SK-N-SH (cell line): ENCODE data around the gene TUT1. TPM values are rescaled to one million over a fixed set of nuclear protein-coding genes. Genes with fewer than 3 reads are reported as not detected.
"Not testable (repeated sequence)": the region's sequence is repeated elsewhere in the genome, so short reads cannot be mapped to it uniquely, and the experiment has no call there.

ENCODE experiments used
- CTCF ChIA-PET: fragments of 300-600, 350-600 bp; formaldehyde crosslinking; extraction: SDS; loops from one replicate; lab custom pipeline; 2021; lab: Yijun Ruan, JAX
- POLR2A ChIA-PET: fragments of 350-600 bp; sonication (Branson Sonifier 250); formaldehyde crosslinking; extraction: SDS; loops from one replicate; lab custom pipeline; 2020; ENCODE audit warnings: antibody characterized with exemption, inconsistent platforms; lab: Yijun Ruan, JAX
- DNase-seq: peaks from one replicate; pipeline ENCODE4 v3.0.0; 2012
- H2AFZ ChIP-seq: fragments of 200-600 bp; sonication (generic); 2 replicates; pipeline ENCODE4 v1.8.1; 2016; ENCODE audit warnings: antibody characterized with exemption, mild to moderate bottlenecking, low read depth
- H3F3A ChIP-seq: fragments of 200-600 bp; sonication (generic); replicated peaks from 2 replicates; pipeline ENCODE3; 2016; ENCODE audit warnings: antibody characterized with exemption, mild to moderate bottlenecking; ENCODE audit not compliant: insufficient read depth
- H3K27ac ChIP-seq, 2 experiments: fragments of 200-500 bp in 1 of 2; fragments of 200-600 bp in 1 of 2; sonication (Bioruptor generic) in 1 of 2; sonication (generic), shearing (Covaris generic) in 1 of 2; 2 replicates each; pipeline versions ENCODE4 v1.5.1 to v1.6.1; 2014 to 2016; ENCODE audit warnings: low read depth in 2 of 2, inconsistent platforms in 1 of 2, low read length in 1 of 2, mild to moderate bottlenecking in 1 of 2, mixed read lengths in 1 of 2
- H3K27me3 ChIP-seq: fragments of 200-600 bp; sonication (generic), shearing (Covaris generic); 2 replicates; pipeline ENCODE4 v1.6.1; 2016; ENCODE audit warnings: mixed run types; ENCODE audit not compliant: insufficient read depth
- H3K36me3 ChIP-seq, 2 experiments: fragments of 200-500 bp in 1 of 2; fragments of 200-600 bp in 1 of 2; sonication (Bioruptor generic) in 1 of 2; sonication (generic) in 1 of 2; replicated peaks in 1 of 2; 2 replicates each; pipeline versions ENCODE3 to v1.5.1; 2014 to 2016; ENCODE audit warnings: low read length in 1 of 2, mild to moderate bottlenecking in 1 of 2; ENCODE audit not compliant: insufficient read depth in 2 of 2, control insufficient read depth in 1 of 2
- H3K4me1 ChIP-seq, 2 experiments: fragments of 200-500 bp in 1 of 2; fragments of 200-600 bp in 1 of 2; sonication (Bioruptor generic) in 1 of 2; sonication (generic), shearing (Covaris generic) in 1 of 2; 2 replicates each; pipeline versions ENCODE4 v1.5.1 to v1.6.1; 2014 to 2016; ENCODE audit warnings: low read depth in 1 of 2, low read length in 1 of 2, mixed run types in 1 of 2; ENCODE audit not compliant: insufficient read depth in 2 of 2, control insufficient read depth in 1 of 2
- H3K4me2 ChIP-seq: fragments of 200-600 bp; sonication (generic), shearing (Covaris generic); 2 replicates; pipeline ENCODE4 v1.6.1; 2017; ENCODE audit warnings: mixed run types
- H3K4me3 ChIP-seq, 2 experiments: fragments of 200-500 bp in 1 of 2; fragments of 200-600 bp in 1 of 2; sonication (Bioruptor generic) in 1 of 2; sonication (generic), shearing (Covaris generic) in 1 of 2; 2 replicates each; pipeline versions ENCODE4 v1.5.1 to v1.8.1; 2014 to 2016; ENCODE audit warnings: low read depth in 2 of 2, inconsistent platforms in 1 of 2, low read length in 1 of 2, mild to moderate bottlenecking in 1 of 2, mixed read lengths in 1 of 2, moderate library complexity in 1 of 2
- H3K79me2 ChIP-seq: fragments of 200-600 bp; sonication (generic); 2 replicates; pipeline ENCODE4 v1.8.1; 2017; ENCODE audit warnings: mild to moderate bottlenecking; ENCODE audit not compliant: insufficient read depth
- H3K9ac ChIP-seq: fragments of 200-600 bp; sonication (generic); 2 replicates; pipeline ENCODE4 v1.6.1; 2017; ENCODE audit warnings: mixed run types
- H3K9me2 ChIP-seq: fragments of 200-600 bp; sonication (generic); 2 replicates; pipeline ENCODE4 v1.6.1; 2017; ENCODE audit warnings: mixed run types
- H3K9me3 ChIP-seq: fragments of 200-600 bp; sonication (generic); 2 replicates; pipeline ENCODE4 v1.6.1; 2017; ENCODE audit warnings: mixed run types, mild to moderate bottlenecking, moderate library complexity
- H4K20me1 ChIP-seq: fragments of 200-600 bp; sonication (generic); 2 replicates; pipeline ENCODE4 v1.6.1; 2017; ENCODE audit warnings: mild to moderate bottlenecking, mixed run types; ENCODE audit not compliant: insufficient read depth
- CTCF ChIP-seq: fragments of 200-600 bp; sonication (generic); IDR thresholded peaks from 2 replicates; pipeline ENCODE4 v1.6.1; 2017; ENCODE audit warnings: antibody characterized with exemption, mild to moderate bottlenecking, moderate library complexity
- SMC3 ChIP-seq: IDR thresholded peaks from 2 replicates; pipeline ENCODE4 v1.6.1; 2012; ENCODE audit warnings: low read depth, low read length, improper control_type of control experiment
- YY1 ChIP-seq: IDR thresholded peaks from 2 replicates; pipeline ENCODE4 v1.4.0; 2012; ENCODE audit warnings: low read depth, mild to moderate bottlenecking
- WGBS: methylation state at CpG from one replicate; pipeline ENCODE4 v1.1.6; 2017; ENCODE audit warnings: low lambda C conversion rate; 5-methylcytosine and 5-hydroxymethylcytosine counted together
- polyA plus RNA-seq, 3 experiments: library from polyadenylated mRNA; depleted of rRNA; stranded (reverse); fragments of >200 nt; gene quantifications; 2 replicates each; pipeline ENCODE4 v1.2.3, GENCODE V29; 2012

Gene TUT1
- polyA plus RNA-seq, 1 of the 3 experiments (the other 2 are of a cell fraction), result 27.3 TPM

DNA sequence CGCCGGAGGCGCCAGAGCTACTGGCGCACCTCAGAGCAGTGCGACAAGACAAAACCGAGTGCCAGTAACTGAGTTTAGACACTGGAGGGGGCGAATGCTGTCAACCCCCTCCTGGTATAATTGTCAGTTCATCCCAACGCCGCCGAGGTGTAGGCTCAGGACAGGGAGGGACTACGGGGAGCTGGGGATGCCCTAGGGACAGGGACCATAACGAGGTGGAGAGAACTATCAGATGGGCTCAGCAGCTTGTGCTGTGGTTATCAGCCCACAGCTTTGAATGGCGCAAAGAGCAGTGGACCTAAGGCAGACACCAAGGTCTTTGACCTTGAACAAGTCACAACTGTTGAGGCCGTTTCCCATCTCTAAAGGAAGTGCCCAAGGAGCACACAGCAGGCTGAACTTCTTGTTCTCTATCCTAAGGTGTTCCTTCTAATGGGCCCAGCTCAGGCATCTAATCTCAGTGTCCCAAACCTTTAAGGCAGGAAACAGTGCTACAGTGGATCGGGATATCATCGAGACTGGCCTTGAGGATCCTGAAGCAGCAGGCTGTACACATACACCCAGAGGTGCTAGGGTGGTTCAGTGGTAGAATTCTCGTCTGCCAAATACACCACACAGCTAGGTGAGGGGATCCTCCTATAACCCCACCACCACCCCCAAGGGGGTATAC is 958 bp upstream of the TUT1 start:
- H3K4me1 ChIP-seq, result peaks cover 13 to 17% of the 10 kb centered on the region in 2 experiments; a peak in 3 of 4 replicates
- H3K9me3 ChIP-seq, result no peaks in the 10 kb centered on the region
- peaks cover 40% of the 10 kb centered on the region for H3K79me2 ChIP-seq
- H3K9me2 ChIP-seq, result no peaks in the 10 kb centered on the region
- H3K36me3 ChIP-seq, result peaks cover 41 to 47% of the 10 kb centered on the region in 2 experiments
- TF ChIP-seq SMC3, result 0 out of 2 replicates have a peak, but pooled peaks have one; percentile 5
- no peak for TF ChIP-seq YY1
- H4K20me1 ChIP-seq, result no peaks in the 10 kb centered on the region
- peak overlapping the region; percentile 56; the same call in 1 of the 2 replicates for H3K9ac ChIP-seq
- H3F3A ChIP-seq, result peaks cover 46% of the 10 kb centered on the region
- POLR2A ChIA-PET, result interaction anchor here (0.5 to 2.8 kb wide), 37 partner anchors 10 to 248 kb away, joined by 3 to 59 read pairs (median 6); partner anchors contain the start of genes AHNAK, B3GAT3, C11orf98 and CSKMT
- H3K27me3 ChIP-seq, result no peaks in the 10 kb centered on the region
- 26% methylated on average over 17 of the region's 17 CpGs for WGBS
- peak overlapping the region; percentile 61 to 78 for H3K4me3 ChIP-seq
- H3K4me2 ChIP-seq, result peak overlapping the region; percentile 88
- CTCF ChIA-PET, result interaction anchor here (0.6 to 6.2 kb wide), 19 partner anchors 9 to 213 kb away, joined by 3 to 69 read pairs (median 4); partner anchors contain the start of genes B3GAT3, C11orf98, CSKMT and EML3
- H3K27ac ChIP-seq, result peak overlapping the region; percentile 80 to 94
- peak overlapping the region; percentile 52; the same call in 1 of the 2 replicates for H2AFZ ChIP-seq
- no peak for DNase-seq

- no peak overlapping the region for H3K9ac ChIP-seq
- H2AFZ ChIP-seq, result no peak overlapping the region
- no peaks in the 10 kb centered on the region for H4K20me1 ChIP-seq
- CTCF ChIA-PET, result interaction anchor here (0.9 to 1.8 kb wide), 6 partner anchors 15 to 194 kb away, joined by 3 to 7 read pairs (median 4); partner anchors contain the start of genes BSCL2 and GNG3
- H3K4me3 ChIP-seq, result no peak overlapping the region
- no peaks in the 10 kb centered on the region for H3K9me3 ChIP-seq
- peaks cover 26 to 30% of the 10 kb centered on the region in 2 experiments for H3K36me3 ChIP-seq
- no peaks in the 10 kb centered on the region for H3K27me3 ChIP-seq
- H3K79me2 ChIP-seq, result peaks cover 32% of the 10 kb centered on the region
- peaks cover 13 to 17% of the 10 kb centered on the region in 2 experiments; a peak in 3 of 4 replicates for H3K4me1 ChIP-seq
- 0 out of 2 replicates have a peak overlapping the region, but pooled peaks have one; percentile 81 for H3K4me2 ChIP-seq
- POLR2A ChIA-PET, result interaction anchor here (2.4 kb wide), 1 partner anchor 15 kb away, joined by 6 read pairs; the partner anchor contains the start of gene EEF1G
- no peak for DNase-seq
- WGBS, result 75% methylated on average over 18 of the region's 18 CpGs
- H3K27ac ChIP-seq, result no peak overlapping the region
- no peaks in the 10 kb centered on the region for H3K9me2 ChIP-seq
- H3F3A ChIP-seq, result peaks cover 28% of the 10 kb centered on the region
- TF ChIP-seq CTCF, result peak; percentile 54
- no peak for TF ChIP-seq SMC3
Observed at GRCh38 chr11:62588966-62589637, 2.2 kb downstream of the TUT1 start.

DNA sequence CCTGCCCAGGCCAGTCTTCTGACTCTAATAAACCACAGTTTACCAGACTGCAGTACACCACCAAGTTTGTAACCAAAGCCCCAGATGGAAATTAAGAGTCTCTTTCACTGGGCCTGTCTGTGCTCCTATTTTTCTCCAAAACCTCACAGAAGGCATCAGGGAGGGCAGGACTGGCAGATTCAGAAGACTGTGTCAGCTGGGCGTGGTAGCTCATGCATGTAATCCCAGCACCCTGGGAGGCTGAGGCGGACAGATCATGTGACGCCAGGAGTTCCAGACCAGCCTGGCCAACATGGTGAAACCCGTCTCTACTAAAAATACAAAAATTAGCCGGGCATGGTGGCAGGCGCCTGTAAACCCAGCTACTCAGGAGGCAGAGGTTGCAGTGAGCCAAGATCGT is 6.0 kb downstream of the TUT1 start:
- H2AFZ ChIP-seq, H3K9me3 ChIP-seq, H3K9ac ChIP-seq, H3K27ac ChIP-seq, H3K4me2 ChIP-seq, H4K20me1 ChIP-seq, DNase-seq, CTCF ChIA-PET, H3K9me2 ChIP-seq, H3K27me3 ChIP-seq, H3K4me1 ChIP-seq, H3F3A ChIP-seq, H3K4me3 ChIP-seq: not testable (repeated sequence)
- peaks cover 33 to 41% of the 10 kb centered on the region in 2 experiments for H3K36me3 ChIP-seq
- peaks cover 36% of the 10 kb centered on the region for H3K79me2 ChIP-seq
- POLR2A ChIA-PET, result interaction anchor here (0.6 to 1.8 kb wide), 3 partner anchors 10 to 16 kb away, joined by 3 to 7 read pairs (median 3); partner anchors contain the start of gene EEF1G
- WGBS, result 94% methylated on average over 7 of the region's 7 CpGs

- H3K9me3 ChIP-seq, H3K9me2 ChIP-seq, DNase-seq, CTCF ChIA-PET, H3K4me2 ChIP-seq, H3K4me3 ChIP-seq, H3F3A ChIP-seq, H3K27ac ChIP-seq, H3K27me3 ChIP-seq, H3K4me1 ChIP-seq, H2AFZ ChIP-seq, H3K9ac ChIP-seq, H4K20me1 ChIP-seq: not testable (repeated sequence)
- WGBS, result 94% methylated on average over 4 of the region's 4 CpGs
- POLR2A ChIA-PET, result interaction anchor here (2.0 kb wide), 1 partner anchor 10 kb away, joined by 6 read pairs; the partner anchor contains the start of gene TUT1
- H3K79me2 ChIP-seq, result peaks cover 21% of the 10 kb centered on the region; the same call in 1 of the 2 replicates
- peaks cover 40 to 50% of the 10 kb centered on the region in 2 experiments for H3K36me3 ChIP-seq
Observed at GRCh38 chr11:62581735-62582134, 9.6 kb downstream of the TUT1 start.
